ENCODE data around the gene DPP4. TPM values are rescaled to one million over a fixed set of nuclear protein-coding genes. Genes with fewer than 3 reads are reported as not detected.
A peak's percentile ranks its signal among the peaks of the same experiment; 100 is the strongest.

Gene DPP4
- total and polyA plus RNA-seq, 11 donors: 3.4 to 16.1 (median 7.4) TPM

GRCh38 chr2:161976295-161976694 is 97.7 kb downstream of the DPP4 start:
- intact Hi-C loops (cut with DNase I): no loop called here
- Histone ChIP-seq H3K4me1 (peaks cover 0 to 19% (median 0%) of the 10 kb centered on the region in 12 donors), H3K9me3 (no peaks in the 10 kb centered on the region), H3K27me3 (peaks cover 0 to 2% (median 0%) of the 10 kb centered on the region in 9 donors), H3K4me3 (no peak overlapping the region), H3K36me3 (no peaks in the 10 kb centered on the region), H3K27ac (no peak overlapping the region)
- no peak for TF ChIP-seq CTCF (IDR thresholded peaks at IDR 0.05)
- TF ChIP-seq POLR2A (IDR thresholded peaks at IDR 0.05): no peak
- WGBS, 4 donors: 67 to 85% (median 77%) methylated on average over 1 of the region's 1 CpG
- peak in 1 of 4 donors; percentile 20 for ATAC-seq
- no peak for DNase-seq

GRCh38 chr2:161975813-161976160 is 98.2 kb downstream of the DPP4 start:
- H3K4me1 ChIP-seq: peaks cover 0 to 19% (median 0%) of the 10 kb centered on the region in 12 donors
- TF ChIP-seq CTCF (IDR thresholded peaks at IDR 0.05) (no peak), POLR2A (IDR thresholded peaks at IDR 0.05) (no peak)
- no peak for ATAC-seq
- H3K9me3 ChIP-seq: no peaks in the 10 kb centered on the region
- no peak for DNase-seq
- H3K36me3 ChIP-seq: no peaks in the 10 kb centered on the region
- H3K4me3 ChIP-seq: no peak overlapping the region
- peak overlapping the region in 1 of 12 donors; percentile 51 for H3K27ac ChIP-seq
- WGBS, 4 donors: 89 to 99% (median 94%) methylated on average over 2 of the region's 2 CpGs
- peaks cover 0 to 2% (median 0%) of the 10 kb centered on the region in 9 donors for H3K27me3 ChIP-seq
- intact Hi-C loops (cut with DNase I): no loop called here

GRCh38 chr2:161975062-161975812 is 98.8 kb downstream of the DPP4 start:
- Histone ChIP-seq H3K36me3 (no peaks in the 10 kb centered on the region), H3K4me1 (peaks cover 0 to 19% (median 0%) of the 10 kb centered on the region in 12 donors), H3K27me3 (peaks cover 0 to 2% (median 0%) of the 10 kb centered on the region in 9 donors), H3K27ac (peak overlapping the region in 1 of 12 donors; percentile 51), H3K9me3 (no peaks in the 10 kb centered on the region), H3K4me3 (no peak overlapping the region)
- DNase-seq (no peak), ATAC-seq (peak in 1 of 4 donors; percentile 54)
- 79 to 82% (median 81%) methylated on average over 3 of the region's 3 CpGs for WGBS, 4 donors
- TF ChIP-seq CTCF (IDR thresholded peaks at IDR 0.05) (no peak), POLR2A (IDR thresholded peaks at IDR 0.05) (no peak)
- intact Hi-C loops (cut with DNase I): no loop called here

- ATAC-seq: no peak
- WGBS, 4 donors: 92 to 94% (median 93%) methylated on average over 2 of the region's 2 CpGs
- intact Hi-C loops (cut with DNase I): no loop called here
- H3K4me3 ChIP-seq: no peak overlapping the region
- no peak for DNase-seq
- H3K27me3 ChIP-seq: no peaks in the 10 kb centered on the region
- no peaks in the 10 kb centered on the region for H3K9me3 ChIP-seq
- TF ChIP-seq CTCF (IDR thresholded peaks at IDR 0.05) (no peak), POLR2A (IDR thresholded peaks at IDR 0.05) (no peak)
- H3K4me1 ChIP-seq: peaks cover 0 to 19% (median 0%) of the 10 kb centered on the region in 12 donors
- no peak overlapping the region for H3K27ac ChIP-seq
- H3K36me3 ChIP-seq: no peaks in the 10 kb centered on the region
Measured at GRCh38 chr2:161974461-161974860, 99.6 kb downstream of the DPP4 start.
